ENCODE measurements around the gene HPCAL4.

GRCh38 chr1:39704757-39705156, 13.5 kb upstream of the HPCAL4 start:
- TF ChIP-seq POLR2AphosphoS5 (IDR thresholded peaks at IDR 0.05; ENCODE audit: low read depth, low read length), result no peak
- TF ChIP-seq POLR2A (IDR thresholded peaks at IDR 0.05; ENCODE audit: low read depth, low read length), result no peak
- no peak for TF ChIP-seq TAF1 (IDR thresholded peaks at IDR 0.05; ENCODE audit: borderline replicate concordance, low read depth, low read length)
